SK-N-SH treated with all-trans-retinoic acid at 6 μM for 48 hours (cell line): ENCODE measurements around the gene MMP21.

ENCODE experiments used
- ATAC-seq: fragments of 200-7000 bp; cut with Tn5 transposase; 3 replicates; pipeline ENCODE4 v1.9.1; 2020; ENCODE audit warnings: mild to moderate bottlenecking, moderate library complexity
- BACH2 ChIP-seq: fragments of 250-450 bp; sonication (Bioruptor Pico); IDR thresholded peaks from 2 replicates; pipeline ENCODE4 v1.9.0; 2021; ENCODE audit warnings: mild to moderate bottlenecking, borderline replicate concordance
- CREB5 ChIP-seq: fragments of 250-450 bp; sonication (Bioruptor Pico); IDR thresholded peaks from 2 replicates; pipeline ENCODE4 v1.5.1; 2020; ENCODE audit warnings: low read depth, mild to moderate bottlenecking, moderate library complexity
- CSDC2 ChIP-seq: fragments of 250-450 bp; sonication (Bioruptor Pico); IDR thresholded peaks from 2 replicates; pipeline ENCODE4 v1.5.0; 2020; ENCODE audit warnings: mild to moderate bottlenecking, moderate library complexity
- CSRNP3 ChIP-seq: fragments of 250-450 bp; sonication (Bioruptor Pico); IDR thresholded peaks from 2 replicates; pipeline ENCODE4 v1.5.1; 2021; ENCODE audit warnings: mild to moderate bottlenecking, moderate library complexity
- ESRRG ChIP-seq: fragments of 250-450 bp; sonication (Bioruptor Pico); IDR thresholded peaks from 2 replicates; pipeline ENCODE4 v1.6.1; 2021; ENCODE audit warnings: mild to moderate bottlenecking
- GLIS3 ChIP-seq: fragments of 250-450 bp; sonication (Bioruptor Pico); IDR thresholded peaks from 2 replicates; pipeline ENCODE4 v1.5.0; 2020; ENCODE audit warnings: mild to moderate bottlenecking, moderate library complexity
- OSR1 ChIP-seq: fragments of 250-450 bp; sonication (Bioruptor Pico); IDR thresholded peaks from 2 replicates; pipeline ENCODE4 v1.8.0; 2022; ENCODE audit warnings: moderate library complexity, mild to moderate bottlenecking, inconsistent platforms
- POU6F1 ChIP-seq: fragments of 250-450 bp; sonication (Bioruptor Pico); IDR thresholded peaks from 2 replicates; pipeline ENCODE4 v1.8.0; 2021; ENCODE audit warnings: low read depth, mild to moderate bottlenecking, moderate library complexity, borderline replicate concordance
- PPARA ChIP-seq: fragments of 250-450 bp; sonication (Bioruptor Pico); IDR thresholded peaks from 2 replicates; pipeline ENCODE4 v1.5.0; 2020; ENCODE audit warnings: mild to moderate bottlenecking, borderline replicate concordance
- RARB ChIP-seq: fragments of 250-450 bp; sonication (Bioruptor Pico); IDR thresholded peaks from 2 replicates; pipeline ENCODE4 v1.8.0; 2021; ENCODE audit warnings: mild to moderate bottlenecking, moderate library complexity
- SNAI2 ChIP-seq: fragments of 250-450 bp; sonication (Bioruptor Pico); IDR thresholded peaks from 2 replicates; pipeline ENCODE4 v1.5.0; 2020; ENCODE audit warnings: mild to moderate bottlenecking, moderate library complexity
- TCF4 ChIP-seq: fragments of 250-450 bp; sonication (Bioruptor Pico); IDR thresholded peaks from 2 replicates; pipeline ENCODE4 v1.8.0; 2021; ENCODE audit warnings: mild to moderate bottlenecking, moderate library complexity, borderline replicate concordance
- TOX ChIP-seq: fragments of 250-450 bp; sonication (Bioruptor Pico); IDR thresholded peaks from 2 replicates; pipeline ENCODE4 v1.8.0; 2021; ENCODE audit warnings: mild to moderate bottlenecking, moderate library complexity, borderline replicate concordance
- TSHZ2 ChIP-seq: fragments of 250-450 bp; sonication (Bioruptor Pico); IDR thresholded peaks from 2 replicates; pipeline ENCODE4 v1.5.0; 2020; ENCODE audit warnings: mild to moderate bottlenecking, moderate library complexity
- ZFP3 ChIP-seq: fragments of 250-450 bp; sonication (Bioruptor Pico); IDR thresholded peaks from 2 replicates; pipeline ENCODE4 v1.5.0; 2020; ENCODE audit warnings: mild to moderate bottlenecking, moderate library complexity
- ZNF565 ChIP-seq: fragments of 450-650 bp; formaldehyde crosslinking; conservative IDR thresholded peaks from 2 replicates; pipeline ENCODE4 v1.5.0; 2020; ENCODE audit warnings: low read depth, mild to moderate bottlenecking, moderate library complexity
- ZNF70 ChIP-seq: fragments of 450-650 bp; formaldehyde crosslinking; IDR thresholded peaks from 2 replicates; pipeline ENCODE4 v1.5.0; 2020; ENCODE audit warnings: mild to moderate bottlenecking, moderate library complexity
- ZNF8 ChIP-seq: fragments of 450-650 bp; formaldehyde crosslinking; IDR thresholded peaks from 2 replicates; pipeline ENCODE4 v1.5.0; 2020; ENCODE audit warnings: mild to moderate bottlenecking, moderate library complexity

MMP21 gene

GRCh38 chr10:125781374-125781773, 5.8 kb upstream of the MMP21 start:
- ATAC-seq, result no peak
- no peak for TF ChIP-seq ZNF70 (CRISPR knock-in tag)
- no peak for TF ChIP-seq ESRRG (CRISPR knock-in tag)
- no peak for TF ChIP-seq SNAI2 (CRISPR knock-in tag)
- TF ChIP-seq BACH2 (CRISPR knock-in tag), result no peak
- TF ChIP-seq CSRNP3 (CRISPR knock-in tag), result no peak
- TF ChIP-seq GLIS3 (CRISPR knock-in tag), result no peak
- no peak for TF ChIP-seq PPARA (CRISPR knock-in tag)
- TF ChIP-seq ZNF8 (CRISPR knock-in tag), result no peak

- no peak for TF ChIP-seq CSDC2
- TF ChIP-seq TOX, result no peak
- no peak for TF ChIP-seq CSRNP3 (CRISPR knock-in tag)
- no peak for TF ChIP-seq ZNF70 (CRISPR knock-in tag)
- TF ChIP-seq ZNF8 (CRISPR knock-in tag), result no peak
- no peak for TF ChIP-seq PPARA (CRISPR knock-in tag)
- no peak for TF ChIP-seq OSR1 (CRISPR knock-in tag)
- TF ChIP-seq TSHZ2, result no peak
- no peak for TF ChIP-seq ZFP3 (CRISPR knock-in tag)
- TF ChIP-seq TCF4 (CRISPR knock-in tag), result no peak
- TF ChIP-seq RARB (CRISPR knock-in tag), result no peak
- ATAC-seq, result no peak
Observed at GRCh38 chr10:125779403-125780327, 4.0 kb upstream of the MMP21 start.

GRCh38 chr10:125778556-125778955, 2.9 kb upstream of the MMP21 start:
- ATAC-seq, result no peak
- TF ChIP-seq ZNF565 (no peak), SNAI2 (CRISPR knock-in tag) (no peak), PPARA (CRISPR knock-in tag) (no peak), GLIS3 (CRISPR knock-in tag) (no peak), CREB5 (CRISPR knock-in tag) (no peak), POU6F1 (no peak), TSHZ2 (no peak), ESRRG (CRISPR knock-in tag) (no peak), ZFP3 (CRISPR knock-in tag) (no peak), RARB (CRISPR knock-in tag) (no peak)
